ENCODE measurements around the gene DCXR. TPM values are rescaled to one million over a fixed set of nuclear protein-coding genes. Genes with fewer than 3 reads are reported as not detected.

DCXR gene
- total and polyA plus RNA-seq, 2 of the 4 experiments (the other 2 are of a cell fraction) = 36.6 to 139 TPM

GRCh38 chr17:82056729-82057621, 19.5 kb upstream of the DCXR start:
- H3K36me3 ChIP-seq (ENCODE audit: control insufficient read depth, insufficient read depth, low read length) = peaks cover 71% of the 10 kb centered on the region
- peaks cover 4% of the 10 kb centered on the region for H4K20me1 ChIP-seq (ENCODE audit: insufficient read depth, low read length)
- no peak overlapping the region for H3K18ac ChIP-seq (ENCODE audit: low read depth, low read length)
- H3K4ac ChIP-seq (ENCODE audit: low read depth, low read length) = no peak overlapping the region
- no peak overlapping the region for H2AK5ac ChIP-seq (ENCODE audit: low read depth, low read length)
- 89% methylated on average over 3 of the region's 29 CpGs; no CpG with 5 or more reads in 1 of the 2 experiments for WGBS, 2 experiments (ENCODE audit: extremely low coverage in 2 of 2, insufficient read length in 1 of 2)
- H2AK9ac ChIP-seq (replicated peaks; ENCODE audit: low read depth, low read length, poor library complexity) = peak overlapping the region; percentile 15
- in situ Hi-C loops (cut with MboI; ENCODE audit: low sequenced_read_pairs) = no loop called here
- BruUV-seq (replicated peaks) = TSS peak; percentile 94
- H3K14ac ChIP-seq (replicated peaks; ENCODE audit: low read depth, low read length) = no peak overlapping the region
- H3K4me1 ChIP-seq (ENCODE audit: control insufficient read depth, insufficient read depth, low read length) = peaks cover 9% of the 10 kb centered on the region; the same call in 1 of the 2 replicates
- no peak overlapping the region for H3K4me3 ChIP-seq (ENCODE audit: insufficient read depth, low read depth, low read length)
- no peak overlapping the region for H2BK15ac ChIP-seq (ENCODE audit: low read depth, low read length)
- no peak overlapping the region for H3K27ac ChIP-seq (ENCODE audit: insufficient read depth, low read length)
- H3K9ac ChIP-seq (ENCODE audit: low read depth, low read length) = no peak overlapping the region
- no peak overlapping the region for H3K4me2 ChIP-seq (ENCODE audit: low read depth, low read length)
- POLR2A ChIA-PET (ENCODE audit: unreplicated experiment) = no interaction called here
- intact Hi-C loops (cut with micrococcal nuclease) = no loop called here
- dilution Hi-C loops (cut with HindIII; ENCODE audit: low sequenced_read_pairs, unreplicated experiment) = no loop called here
- H4K8ac ChIP-seq (ENCODE audit: low read depth in 2 of 2, low read length in 2 of 2) = no peak overlapping the region
- no peak for DNase-seq
- no peak overlapping the region for H3K56ac ChIP-seq (ENCODE audit: extremely low read depth, insufficient read depth, low read length)
- no peaks in the 10 kb centered on the region for H3K9me1 ChIP-seq (ENCODE audit: insufficient read depth, low read length)
- 0 out of 2 replicates have a peak, but pooled peaks have one; percentile 5 for ATAC-seq (ENCODE audit: low read depth)
- no peak overlapping the region for H2BK20ac ChIP-seq (ENCODE audit: low read depth, low read length)
- H4K91ac ChIP-seq (ENCODE audit: insufficient read depth, low read depth, low read length) = no peak overlapping the region
- H3K9me3 ChIP-seq (ENCODE audit: control insufficient read depth, insufficient read depth, low read length) = no peaks in the 10 kb centered on the region
- no peak overlapping the region for H2BK120ac ChIP-seq (ENCODE audit: low read depth, low read length)
- H3K79me1 ChIP-seq (ENCODE audit: low read depth in 1 of 2, low read length in 2 of 2) = peaks cover 6 to 29% of the 10 kb centered on the region in 2 experiments
- no peak overlapping the region for H4K5ac ChIP-seq (ENCODE audit: low read depth, low read length)
- H3K27me3 ChIP-seq (ENCODE audit: control insufficient read depth, insufficient read depth, low read length) = no peaks in the 10 kb centered on the region
- no peak for TF ChIP-seq USF2 (IDR thresholded peaks at IDR 0.05; ENCODE audit: low read depth, low read length)
- TF ChIP-seq NFE2L2 (IDR thresholded peaks at IDR 0.05; ENCODE audit: low read depth, low read length) = no peak
- TF ChIP-seq MXI1 (IDR thresholded peaks at IDR 0.05; ENCODE audit: borderline replicate concordance, low read depth, low read length) = no peak
- no peak for TF ChIP-seq RAD21 (IDR thresholded peaks at IDR 0.05; ENCODE audit: low read length)
- TF ChIP-seq RFX5 (IDR thresholded peaks at IDR 0.05; ENCODE audit: low read depth, low read length) = no peak
- TF ChIP-seq RCOR1 (IDR thresholded peaks at IDR 0.05; ENCODE audit: insufficient replicate concordance, low read length) = no peak
- H2BK5ac ChIP-seq (ENCODE audit: low read depth, low read length, poor library complexity, severe bottlenecking) = no peak overlapping the region
- H3K23ac ChIP-seq (ENCODE audit: low read depth, low read length) = no peak overlapping the region
- CTCF ChIA-PET = no interaction called here
- no peak overlapping the region for H2AFZ ChIP-seq (replicated peaks; ENCODE audit: low read length, poor library complexity)

Data from IMR-90 (cell line).